Osteocyte (in vitro differentiated cells): ENCODE results near the gene PQBP1. TPM values are rescaled to one million over a fixed set of nuclear protein-coding genes. Genes with fewer than 3 reads are reported as not detected.

Source experiments
- DNase-seq: peaks from one replicate; pipeline ENCODE4 v3.0.0; 2021; ENCODE audit warnings: mixed read lengths; ENCODE audit not compliant: unreplicated experiment; ENCODE audit errors: extremely low spot score
- H3K27ac Mint-ChIP-seq: one replicate; pipeline ENCODE4 v1.8.0; 2021; ENCODE audit warnings: mild to moderate bottlenecking, mixed read lengths; ENCODE audit not compliant: unreplicated experiment
- H3K27me3 Mint-ChIP-seq: one replicate; pipeline ENCODE4 v1.8.0; 2021; ENCODE audit warnings: mixed read lengths; ENCODE audit not compliant: unreplicated experiment
- H3K36me3 Mint-ChIP-seq: one replicate; pipeline ENCODE4 v1.8.0; 2021; ENCODE audit warnings: mixed read lengths; ENCODE audit not compliant: unreplicated experiment
- H3K4me1 Mint-ChIP-seq: one replicate; pipeline ENCODE4 v1.8.0; 2021; ENCODE audit warnings: mixed read lengths; ENCODE audit not compliant: unreplicated experiment
- H3K4me3 Mint-ChIP-seq: one replicate; pipeline ENCODE4 v1.8.0; 2021; ENCODE audit warnings: mild to moderate bottlenecking, moderate library complexity, mixed read lengths; ENCODE audit not compliant: unreplicated experiment
- H3K9me3 Mint-ChIP-seq: one replicate; pipeline ENCODE4 v1.8.0; 2021; ENCODE audit warnings: mixed read lengths; ENCODE audit not compliant: unreplicated experiment
- total RNA-seq: library from RNA; stranded (reverse); gene quantifications from 2 replicates; pipeline ENCODE4 v1.2.1, GENCODE V29; 2021
- TF ChIP-seq, protein P1 (sequence below): fragments of 200-600 bp; sonication (generic); IDR thresholded peaks from 2 replicates; pipeline ENCODE4 v1.5.0; 2021; ENCODE audit warnings: antibody characterized with exemption, mild to moderate bottlenecking, moderate library complexity

Gene PQBP1
- total RNA-seq, 1 donor from 2014 or later = 78.3 TPM

DNA sequence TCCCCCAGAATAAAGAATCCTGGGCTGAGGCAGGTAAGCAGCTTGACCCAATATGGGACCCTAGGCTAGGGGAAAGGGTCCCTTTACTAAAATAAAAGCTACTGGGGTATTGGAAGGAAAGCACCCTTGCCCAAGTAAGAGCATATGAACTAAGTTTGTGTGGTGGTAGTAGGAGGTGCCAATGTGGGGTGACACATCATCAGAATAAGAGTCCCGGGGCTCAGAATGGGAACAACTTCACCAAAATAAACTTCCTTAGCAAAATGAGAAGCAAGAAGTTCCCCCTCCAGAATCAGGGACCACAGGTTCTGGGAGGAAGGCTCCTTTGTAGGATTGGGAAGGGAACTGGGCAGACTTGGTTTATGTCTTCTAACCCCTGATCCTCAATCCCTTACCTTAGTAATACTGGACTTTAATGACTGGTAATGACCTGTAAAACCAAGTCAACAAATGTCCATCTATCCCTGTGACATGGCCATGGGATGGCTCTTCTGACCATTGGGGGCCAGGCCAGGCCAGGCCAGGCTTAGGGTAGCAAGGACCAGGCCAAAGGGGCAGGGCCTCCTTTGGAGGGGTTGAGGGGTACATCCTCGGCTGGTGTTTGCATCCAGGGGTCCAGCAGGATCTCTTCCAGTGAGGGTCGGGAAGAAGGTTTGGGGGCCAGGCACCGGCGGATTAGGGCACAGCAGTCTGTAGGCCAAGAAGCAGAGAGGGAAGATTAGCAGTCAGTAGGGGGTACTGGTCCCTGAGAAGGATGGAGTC is 16.1 kb downstream of the PQBP1 start:
- Mint-ChIP-seq H3K36me3 (no peaks in the 10 kb centered on the region), H3K4me1 (peaks cover 26% of the 10 kb centered on the region), H3K27me3 (no peaks in the 10 kb centered on the region), H3K27ac (no peak overlapping the region), H3K4me3 (no peak overlapping the region), H3K9me3 (peaks cover 4% of the 10 kb centered on the region)
- TF ChIP-seq, protein P1, sequence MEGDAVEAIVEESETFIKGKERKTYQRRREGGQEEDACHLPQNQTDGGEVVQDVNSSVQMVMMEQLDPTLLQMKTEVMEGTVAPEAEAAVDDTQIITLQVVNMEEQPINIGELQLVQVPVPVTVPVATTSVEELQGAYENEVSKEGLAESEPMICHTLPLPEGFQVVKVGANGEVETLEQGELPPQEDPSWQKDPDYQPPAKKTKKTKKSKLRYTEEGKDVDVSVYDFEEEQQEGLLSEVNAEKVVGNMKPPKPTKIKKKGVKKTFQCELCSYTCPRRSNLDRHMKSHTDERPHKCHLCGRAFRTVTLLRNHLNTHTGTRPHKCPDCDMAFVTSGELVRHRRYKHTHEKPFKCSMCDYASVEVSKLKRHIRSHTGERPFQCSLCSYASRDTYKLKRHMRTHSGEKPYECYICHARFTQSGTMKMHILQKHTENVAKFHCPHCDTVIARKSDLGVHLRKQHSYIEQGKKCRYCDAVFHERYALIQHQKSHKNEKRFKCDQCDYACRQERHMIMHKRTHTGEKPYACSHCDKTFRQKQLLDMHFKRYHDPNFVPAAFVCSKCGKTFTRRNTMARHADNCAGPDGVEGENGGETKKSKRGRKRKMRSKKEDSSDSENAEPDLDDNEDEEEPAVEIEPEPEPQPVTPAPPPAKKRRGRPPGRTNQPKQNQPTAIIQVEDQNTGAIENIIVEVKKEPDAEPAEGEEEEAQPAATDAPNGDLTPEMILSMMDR = no peak
- DNase-seq = no peak

DNA sequence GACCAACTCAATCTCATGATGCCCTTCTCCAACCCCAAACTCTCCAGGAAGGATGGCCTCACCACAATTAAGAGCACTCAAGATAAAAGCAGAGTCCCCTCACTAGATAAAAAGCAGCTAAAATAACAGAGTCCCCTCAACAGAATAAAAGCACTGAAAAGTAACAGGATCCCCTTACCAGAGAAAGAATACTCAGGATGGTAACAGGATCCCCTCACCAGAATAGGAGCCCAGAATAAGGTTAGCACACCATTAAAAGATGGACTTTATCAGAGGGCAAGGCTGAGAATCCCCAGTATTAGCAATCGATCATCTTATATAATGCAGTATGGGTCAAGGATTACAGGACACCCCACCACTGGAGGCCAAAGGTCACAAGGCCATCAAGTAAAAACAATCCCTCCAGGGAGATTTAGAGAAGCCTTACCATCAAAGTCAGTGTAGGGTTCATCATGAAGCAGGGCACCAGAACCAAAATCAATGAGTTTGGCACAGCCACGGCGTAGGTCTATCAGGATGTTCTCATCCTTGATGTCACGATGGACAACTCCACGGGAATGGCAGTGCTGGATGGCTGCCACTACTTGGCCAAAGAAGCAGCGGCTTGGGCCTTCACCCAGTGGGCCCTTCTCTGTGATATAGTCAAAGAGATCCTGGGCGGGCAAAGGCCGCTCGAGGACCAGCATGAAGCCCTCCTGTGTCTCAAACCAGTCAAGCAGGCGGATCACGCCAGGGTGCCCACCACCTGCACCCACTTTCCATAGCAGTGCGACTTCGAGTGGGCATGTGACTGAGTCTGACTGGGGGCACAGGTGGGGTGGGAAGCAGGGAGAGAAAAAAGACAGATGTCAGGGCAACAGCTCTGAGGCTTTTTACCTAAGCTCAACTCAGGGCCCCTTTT is 17.1 kb downstream of the PQBP1 start:
- H3K36me3 Mint-ChIP-seq = no peaks in the 10 kb centered on the region
- H3K27ac Mint-ChIP-seq = no peak overlapping the region
- TF ChIP-seq, protein P1 = no peak
- H3K9me3 Mint-ChIP-seq = peaks cover 4% of the 10 kb centered on the region
- H3K4me1 Mint-ChIP-seq = peaks cover 32% of the 10 kb centered on the region
- H3K4me3 Mint-ChIP-seq = no peak overlapping the region
- no peak for DNase-seq
- H3K27me3 Mint-ChIP-seq = no peaks in the 10 kb centered on the region

DNA sequence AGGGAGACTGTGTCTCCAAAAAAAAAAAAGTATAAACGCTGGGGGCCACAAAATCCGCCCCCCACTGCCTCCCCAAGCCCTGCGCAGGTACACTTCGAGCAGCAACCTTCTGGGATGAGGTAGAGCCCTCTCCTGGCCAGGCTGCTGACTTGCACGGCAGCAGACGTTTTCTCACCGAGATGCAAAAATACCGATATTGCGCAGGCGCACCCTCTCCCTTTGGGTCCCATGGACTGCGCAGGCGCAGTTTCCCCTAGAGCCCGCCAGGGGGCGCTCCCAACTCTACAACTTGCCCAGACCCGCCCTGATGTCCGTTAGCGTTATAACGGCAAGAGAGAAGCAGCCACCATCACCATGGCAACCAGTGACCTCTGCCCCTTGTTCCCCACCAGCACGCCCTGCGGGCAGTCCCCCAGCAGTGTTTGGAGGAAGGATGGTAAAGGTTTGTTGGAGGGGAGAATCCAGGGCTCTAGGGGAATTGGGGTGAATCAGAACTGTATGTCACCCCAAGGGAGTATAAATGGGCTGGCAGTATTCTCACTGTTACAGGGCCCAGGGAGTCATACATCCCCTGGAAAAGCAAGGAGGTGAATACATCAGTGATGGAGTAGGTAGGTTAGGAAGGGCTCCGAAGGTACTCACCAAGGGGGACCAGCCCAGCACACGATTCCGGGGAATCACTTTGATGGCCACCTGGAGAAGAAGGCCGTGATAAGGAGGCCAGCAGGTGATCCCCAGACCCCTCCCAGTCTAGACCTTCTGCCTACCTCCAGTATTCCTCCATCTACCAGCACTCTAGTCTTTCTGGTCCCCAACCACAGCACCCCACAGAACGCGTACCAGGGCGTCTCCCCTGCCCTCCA is 19.6 kb downstream of the PQBP1 start:
- Mint-ChIP-seq H3K4me1 (peaks cover 26% of the 10 kb centered on the region), H3K9me3 (no peaks in the 10 kb centered on the region), H3K27me3 (no peaks in the 10 kb centered on the region), H3K27ac (peak overlapping the region; percentile 94), H3K36me3 (no peaks in the 10 kb centered on the region), H3K4me3 (peak overlapping the region; percentile 64)
- TF ChIP-seq, protein P1 = peak; percentile 92
- peak; percentile 95 for DNase-seq

DNA sequence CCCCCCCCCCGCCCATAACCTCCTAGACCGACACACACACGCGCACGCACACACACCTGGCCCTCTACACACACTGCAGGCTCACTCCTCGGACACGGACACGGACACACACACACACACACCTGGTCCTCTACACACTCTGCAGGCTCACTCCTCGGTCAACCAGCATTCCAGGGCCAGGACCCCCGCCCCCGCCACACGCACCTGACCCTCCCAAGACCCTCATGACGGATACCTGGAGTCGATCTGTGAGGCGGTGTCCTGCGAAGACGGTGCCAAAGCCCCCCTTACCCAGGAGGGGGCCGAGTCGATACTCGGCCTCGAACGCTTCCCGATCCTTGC is 20.5 kb downstream of the PQBP1 start:
- Mint-ChIP-seq H3K9me3 (no peaks in the 10 kb centered on the region), H3K4me3 (peak overlapping the region; percentile 74), H3K4me1 (peaks cover 26% of the 10 kb centered on the region), H3K27ac (peak overlapping the region; percentile 94), H3K36me3 (no peaks in the 10 kb centered on the region), H3K27me3 (no peaks in the 10 kb centered on the region)
- DNase-seq = no peak
- TF ChIP-seq, protein P1 = no peak
